NCI-H2107 (cell line): ENCODE measurements around the gene HYKK.
A peak's percentile ranks its signal among the peaks of the same experiment; 100 is the strongest.
"Not testable (repeated sequence)": the region's sequence is repeated elsewhere in the genome, so short reads cannot be mapped to it uniquely, and the experiment has no call there.

ENCODE experiments used
- DNase-seq: peaks from one replicate; lab custom pipeline; 2025; lab: John Stamatoyannopoulos, UW

Gene HYKK

GRCh38 chr15:78540141-78540870 is 32.9 kb downstream of the HYKK start, which contains the start of gene PSMA4:
PSMA4 (plus strand) TSS chr15:78540444; CDS start chr15:78541928, 1,484 bp downstream.
- peak; percentile 64 for DNase-seq

- no peak for DNase-seq
Measured at GRCh38 chr15:78540871-78541743, 33.7 kb downstream of the HYKK start.

GRCh38 chr15:78541744-78542034 is 34.3 kb downstream of the HYKK start:
- DNase-seq = no peak

- DNase-seq = no peak
Measured at GRCh38 chr15:78542647-78543046, 35.3 kb downstream of the HYKK start.

- DNase-seq = no peak
Measured at GRCh38 chr15:78550194-78550593, 42.8 kb downstream of the HYKK start.

- no peak for DNase-seq
Measured at GRCh38 chr15:78550815-78551214, 43.4 kb downstream of the HYKK start.

GRCh38 chr15:78551902-78552301 is 44.5 kb downstream of the HYKK start:
- DNase-seq = no peak

DNA sequence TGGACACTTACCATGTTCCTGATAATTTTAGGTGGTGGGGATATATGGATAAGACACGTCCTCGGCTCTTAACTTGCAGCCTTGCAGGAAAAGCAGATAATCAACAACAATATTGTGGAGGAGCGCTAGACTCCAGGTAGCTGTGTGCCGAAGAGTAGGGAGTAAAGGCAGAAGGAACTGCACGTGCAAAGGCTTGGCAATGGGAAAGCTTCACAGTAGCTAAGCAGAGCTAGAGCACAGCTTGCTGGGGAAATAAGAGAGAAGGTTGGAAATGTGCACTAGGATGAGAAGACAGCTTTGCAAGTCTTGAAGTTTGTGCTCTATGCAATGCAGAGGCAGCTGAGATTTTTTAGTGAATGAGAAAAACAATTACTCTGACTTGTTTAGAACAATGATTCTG is 45.2 kb downstream of the HYKK start:
- no peak for DNase-seq

DNA sequence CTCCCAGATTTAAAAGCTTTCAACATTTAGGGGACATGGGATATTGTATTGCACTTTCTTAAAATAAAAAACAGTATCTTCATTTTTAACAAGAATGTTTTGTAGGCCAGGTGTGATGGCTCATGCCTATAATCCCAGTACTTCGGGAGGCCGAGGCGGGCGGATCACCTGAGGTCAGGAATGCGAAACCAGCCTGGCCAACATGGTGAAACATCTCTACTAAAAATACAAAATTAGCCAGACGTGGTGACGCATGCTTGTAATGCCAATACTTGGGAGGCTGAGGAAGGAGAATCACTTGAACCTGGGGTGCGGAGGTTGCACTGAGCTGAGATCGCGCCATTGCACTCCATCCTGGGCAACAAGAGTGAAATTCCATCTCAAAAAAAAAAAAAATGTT is 52.8 kb downstream of the HYKK start:
- DNase-seq = not testable (repeated sequence)

GRCh38 chr15:78561490-78561889 is 54.1 kb downstream of the HYKK start:
- no peak for DNase-seq

DNA sequence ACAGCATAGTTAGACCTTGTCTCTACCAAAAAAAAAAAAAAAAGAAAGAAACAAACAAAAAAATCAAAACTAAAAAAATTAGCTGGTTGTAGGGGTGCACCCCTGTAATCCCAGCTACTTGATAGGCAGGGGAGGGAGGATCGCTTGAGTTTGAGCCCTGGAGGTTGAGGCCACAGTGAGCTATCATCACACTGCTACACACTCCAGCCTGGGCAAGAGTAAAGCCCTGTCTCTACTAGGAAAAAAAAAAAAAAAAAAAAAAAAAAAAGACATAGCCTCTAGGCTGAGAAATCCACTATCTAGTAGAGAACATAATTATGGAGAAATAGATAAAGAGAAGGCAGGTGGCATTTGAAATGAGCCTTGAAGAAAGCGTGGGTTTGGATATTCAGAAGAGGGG is 55.7 kb downstream of the HYKK start:
- DNase-seq = no peak

GRCh38 chr15:78564743-78565096 is 57.3 kb downstream of the HYKK start:
- DNase-seq = no peak

GRCh38 chr15:78565097-78565950 is 57.9 kb downstream of the HYKK start, which contains the start of gene CHRNA5:
CHRNA5 (plus strand) TSS chr15:78565520; CDS start chr15:78565720, 200 bp downstream.
- DNase-seq = peak; percentile 25

DNA sequence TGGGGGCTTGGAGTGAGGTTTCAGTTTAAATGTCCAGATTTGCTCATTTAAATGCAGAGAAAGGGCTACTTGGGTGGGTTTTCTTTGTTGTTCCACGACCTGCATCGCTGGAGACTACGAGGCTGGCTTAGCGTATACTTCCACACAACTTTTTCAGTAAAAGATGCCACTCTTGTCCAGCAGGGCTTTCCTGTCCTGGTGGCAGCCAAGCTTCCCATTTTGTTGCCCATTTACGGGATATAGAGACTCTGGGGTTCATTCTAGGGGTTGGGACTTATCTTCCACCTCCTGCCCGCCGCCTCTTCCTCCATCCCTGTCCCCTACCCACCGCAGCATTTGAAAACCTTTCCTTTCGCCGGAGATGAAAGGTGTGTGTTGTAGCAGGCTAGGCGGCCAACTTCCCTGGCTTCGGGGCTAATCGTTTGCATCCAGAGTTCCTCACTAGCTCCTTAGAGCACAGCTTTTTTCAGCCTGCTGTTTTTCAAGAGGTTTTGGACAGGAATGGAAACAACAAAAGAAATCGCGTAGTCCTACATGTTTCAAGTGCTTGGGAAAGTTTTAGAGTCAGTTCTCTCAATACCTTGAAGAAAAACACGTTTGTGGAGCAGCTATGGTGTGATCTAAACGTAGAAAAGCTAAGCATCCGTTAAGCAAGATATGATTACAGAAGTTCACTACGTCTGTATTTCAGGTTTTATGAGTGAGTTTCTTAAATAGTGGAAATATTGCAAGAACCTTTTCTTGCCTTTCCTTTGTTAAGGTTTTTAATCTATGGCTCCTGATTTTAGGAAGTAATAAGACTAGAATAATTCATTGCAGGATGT is 58.8 kb downstream of the HYKK start:
- DNase-seq = no peak

DNA sequence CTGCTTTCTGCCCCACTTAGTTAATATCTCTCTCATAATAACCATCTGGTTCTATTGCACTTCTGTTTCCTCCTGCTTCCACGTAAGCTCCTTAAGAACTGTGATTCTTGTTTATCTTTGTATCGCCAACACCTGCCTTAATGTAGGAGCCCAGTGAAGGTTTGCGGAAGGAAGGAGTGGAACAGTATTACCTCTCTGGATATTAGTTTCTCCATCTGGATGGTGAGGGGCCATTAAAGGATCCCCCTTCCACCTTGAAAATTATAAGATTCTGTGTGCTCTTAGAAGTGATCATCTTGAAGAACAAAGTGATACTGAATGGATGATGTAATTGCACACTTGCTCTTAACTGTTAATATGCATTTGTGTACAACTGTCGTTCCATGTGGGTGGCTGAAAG is 60.2 kb downstream of the HYKK start:
- no peak for DNase-seq

GRCh38 chr15:78570710-78571109 is 63.3 kb downstream of the HYKK start:
- DNase-seq = no peak

DNA sequence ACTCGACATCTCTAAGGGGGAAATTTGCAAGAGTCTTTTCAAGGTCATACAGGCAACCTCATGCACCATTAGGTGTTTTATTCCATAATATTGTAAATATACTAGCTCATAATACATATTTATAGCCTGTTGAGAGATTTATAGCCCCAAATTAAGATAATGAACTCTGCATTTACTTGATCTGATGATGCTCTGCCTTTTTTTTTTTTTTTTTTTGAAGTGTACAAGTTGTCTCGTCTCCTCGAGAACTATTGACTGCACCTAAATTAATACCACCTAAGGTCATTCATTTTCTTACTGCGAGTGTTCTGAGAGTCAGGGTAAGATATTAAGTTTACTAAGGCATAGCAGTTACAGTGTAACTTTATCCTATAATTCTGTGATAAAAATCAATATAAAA is 64.0 kb downstream of the HYKK start:
- no peak for DNase-seq

GRCh38 chr15:78573416-78573815 is 66.0 kb downstream of the HYKK start:
- no peak for DNase-seq

DNA sequence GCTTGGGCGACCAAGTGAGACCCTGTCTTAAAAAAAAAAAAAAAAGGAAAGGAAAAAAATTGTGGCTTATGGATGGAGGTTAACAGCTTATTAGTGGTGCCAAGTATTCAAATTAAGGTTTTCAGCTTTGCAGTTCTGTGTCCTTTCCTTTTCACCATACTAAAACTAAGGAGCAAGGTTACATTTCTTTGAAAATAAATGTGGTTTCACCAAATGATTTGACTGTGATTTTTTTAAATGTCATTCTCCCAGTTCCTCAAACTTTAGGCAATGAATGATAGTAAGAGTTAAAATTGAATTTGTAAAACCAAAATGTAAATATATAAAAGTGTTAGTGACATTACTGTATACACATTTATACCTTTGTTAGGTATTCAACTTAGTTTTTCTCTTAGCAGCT is 67.6 kb downstream of the HYKK start:
- no peak for DNase-seq
